ENCODE results near the gene SLC7A1. TPM values are rescaled to one million over a fixed set of nuclear protein-coding genes. Genes with fewer than 3 reads are reported as not detected.

Gene SLC7A1
- total and polyA plus RNA-seq, 8 donors, result 5.2 to 143 (median 32.9) TPM

GRCh38 chr13:29498426-29499040 lies 97.0 kb downstream of the SLC7A1 start:
- FAIRE-seq, result no peak

GRCh38 chr13:29497137-29497654 lies 98.3 kb downstream of the SLC7A1 start:
- Histone ChIP-seq H3K4me3 (peak overlapping the region in 3 of 4 donors; percentile 1 to 38 (median 31)), H3K27ac (peak overlapping the region; percentile 42 to 74 (median 50)), H3K9me3 (no peaks in the 10 kb centered on the region), H3K27me3 (no peaks in the 10 kb centered on the region), H3K36me3 (no peaks in the 10 kb centered on the region), H3K4me1 (peaks cover 0 to 13% (median 6%) of the 10 kb centered on the region in 3 donors)
- intact Hi-C loops (cut with DNase I), result no loop called here
- no peak for TF ChIP-seq CTCF (IDR thresholded peaks at IDR 0.05)
- peak in 4 of 6 donors; percentile 29 to 70 (median 42) for DNase-seq
- FAIRE-seq, result no peak
- peak; percentile 38 to 68 (median 48) for ATAC-seq
- 22% methylated on average over 15 of the region's 15 CpGs for WGBS, 2 donors

More at GRCh38 chr13:29498426-29499040, 97.0 kb downstream of the SLC7A1 start:
- peaks cover 0 to 13% (median 6%) of the 10 kb centered on the region in 3 donors for H3K4me1 ChIP-seq
- DNase-seq, result peak in 1 of 6 donors; percentile 53
- no peaks in the 10 kb centered on the region for H3K36me3 ChIP-seq
- ATAC-seq, result peak in 1 of 4 donors; percentile 13
- no peaks in the 10 kb centered on the region for H3K9me3 ChIP-seq
- H3K4me3 ChIP-seq, result peak overlapping the region in 1 of 4 donors; percentile 9
- intact Hi-C loops (cut with DNase I), result no loop called here
- WGBS, 2 donors, result 58 to 70% methylated on average over 13 of the region's 13 CpGs
- no peaks in the 10 kb centered on the region for H3K27me3 ChIP-seq
- no peak overlapping the region for H3K27ac ChIP-seq
- no peak for TF ChIP-seq CTCF (IDR thresholded peaks at IDR 0.05)

GRCh38 chr13:29496241-29496712 lies 99.2 kb downstream of the SLC7A1 start:
- Histone ChIP-seq H3K27me3 (no peaks in the 10 kb centered on the region), H3K4me3 (peak overlapping the region in 3 of 4 donors; percentile 12 to 38 (median 31)), H3K36me3 (no peaks in the 10 kb centered on the region), H3K4me1 (peaks cover 0 to 13% (median 6%) of the 10 kb centered on the region in 3 donors), H3K27ac (peak overlapping the region; percentile 47 to 74 (median 54)), H3K9me3 (no peaks in the 10 kb centered on the region)
- intact Hi-C loops (cut with DNase I), result no loop called here
- DNase-seq (peak; percentile 83 to 96 (median 93)), FAIRE-seq (no peak), ATAC-seq (peak; percentile 93 to 96 (median 95))
- TF ChIP-seq CTCF (IDR thresholded peaks at IDR 0.05), result no peak
- 20 to 22% methylated on average over 9 of the region's 9 CpGs for WGBS, 2 donors

GRCh38 chr13:29494520-29494919 lies 101.0 kb downstream of the SLC7A1 start:
- no peak overlapping the region for H3K27ac ChIP-seq
- H3K4me1 ChIP-seq, result peaks cover 0 to 13% (median 6%) of the 10 kb centered on the region in 3 donors
- no peaks in the 10 kb centered on the region for H3K9me3 ChIP-seq
- FAIRE-seq (no peak), ATAC-seq (no peak), DNase-seq (no peak)
- no peaks in the 10 kb centered on the region for H3K36me3 ChIP-seq
- intact Hi-C loops (cut with DNase I), result no loop called here
- 92 to 98% methylated on average over 8 of the region's 8 CpGs for WGBS, 2 donors
- TF ChIP-seq CTCF (IDR thresholded peaks at IDR 0.05), result no peak
- H3K27me3 ChIP-seq, result no peaks in the 10 kb centered on the region
- no peak overlapping the region for H3K4me3 ChIP-seq

- DNase-seq, result no peak
- Histone ChIP-seq H3K4me3 (no peak overlapping the region), H3K27ac (no peak overlapping the region), H3K27me3 (no peaks in the 10 kb centered on the region), H3K4me1 (peaks cover 0 to 13% (median 6%) of the 10 kb centered on the region in 3 donors), H3K36me3 (no peaks in the 10 kb centered on the region), H3K9me3 (no peaks in the 10 kb centered on the region)
- no peak for FAIRE-seq
- no peak for ATAC-seq
- intact Hi-C loops (cut with DNase I), result no loop called here
- TF ChIP-seq CTCF (IDR thresholded peaks at IDR 0.05), result no peak
- 65 to 73% methylated on average over 4 of the region's 4 CpGs for WGBS, 2 donors
These were observed 101.7 kb downstream of the SLC7A1 start for GRCh38 chr13:29493796-29494195.
